HG02588 (cell line): Measurements from ENCODE around the gene NSFL1C.

Experiments used
- ATAC-seq: cut with Tn5 transposase; IDR thresholded peaks from one replicate; pipeline ENCODE4 v1.9.1; 2021; ENCODE audit warnings: mild to moderate bottlenecking, moderate library complexity; ENCODE audit not compliant: unreplicated experiment

The NSFL1C gene

GRCh38 chr20:1486566-1486965 is 19.9 kb upstream of the NSFL1C start:
- no peak for ATAC-seq

DNA sequence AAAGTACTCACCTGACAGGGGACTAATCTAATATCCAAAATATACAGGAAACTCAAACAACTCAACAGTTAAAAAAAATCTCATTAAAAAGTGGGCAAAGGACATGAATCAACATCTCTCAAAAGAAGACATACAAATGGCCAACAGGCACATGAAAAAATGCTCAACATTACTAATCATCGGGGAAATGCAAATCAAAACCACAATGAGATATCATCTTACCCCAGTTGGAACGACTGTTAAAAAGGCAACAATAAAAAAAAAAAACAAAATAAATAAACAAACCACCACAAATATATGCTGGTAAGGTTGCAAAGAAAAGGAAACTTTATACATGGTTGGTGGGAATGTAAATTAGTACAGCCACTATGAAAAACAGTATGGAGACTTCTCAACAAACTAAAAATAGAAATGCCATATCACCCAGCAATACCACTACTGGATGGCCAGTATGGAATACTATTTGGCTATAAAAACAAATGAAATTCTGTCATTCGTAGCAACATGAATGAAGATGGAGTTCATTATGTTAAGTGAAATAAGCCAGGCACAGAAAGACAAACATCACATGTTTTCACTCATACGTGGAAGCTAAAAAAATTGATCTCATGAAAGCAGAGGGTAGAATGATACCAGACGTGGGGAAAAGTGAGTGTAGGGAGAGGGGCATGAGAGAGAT is 17.9 kb upstream of the NSFL1C start:
- ATAC-seq: no peak

GRCh38 chr20:1479831-1480595 is 13.4 kb upstream of the NSFL1C start:
- ATAC-seq: no peak

DNA sequence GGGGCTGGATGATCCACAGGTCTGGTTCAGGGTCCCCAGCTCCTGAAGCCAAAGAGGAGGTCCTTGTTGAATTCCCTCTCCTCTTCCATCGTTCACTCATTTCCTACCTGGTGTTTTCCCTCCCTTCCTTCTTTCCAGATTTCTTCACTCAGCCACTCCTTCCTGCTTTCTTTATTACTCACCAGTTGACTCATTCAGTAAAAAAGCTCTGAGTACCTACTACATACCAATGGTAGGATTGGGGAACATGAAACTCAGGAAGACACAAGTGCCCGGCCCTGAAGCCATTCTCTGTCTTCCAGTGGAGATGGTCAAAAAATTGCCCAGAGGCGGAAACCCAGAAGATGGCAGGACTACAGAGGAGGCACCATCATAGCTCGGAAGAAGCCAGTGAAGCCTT is 11.9 kb upstream of the NSFL1C start:
- no peak for ATAC-seq

- ATAC-seq: no peak
Observed at GRCh38 chr20:1477896-1478490, 11.3 kb upstream of the NSFL1C start.

DNA sequence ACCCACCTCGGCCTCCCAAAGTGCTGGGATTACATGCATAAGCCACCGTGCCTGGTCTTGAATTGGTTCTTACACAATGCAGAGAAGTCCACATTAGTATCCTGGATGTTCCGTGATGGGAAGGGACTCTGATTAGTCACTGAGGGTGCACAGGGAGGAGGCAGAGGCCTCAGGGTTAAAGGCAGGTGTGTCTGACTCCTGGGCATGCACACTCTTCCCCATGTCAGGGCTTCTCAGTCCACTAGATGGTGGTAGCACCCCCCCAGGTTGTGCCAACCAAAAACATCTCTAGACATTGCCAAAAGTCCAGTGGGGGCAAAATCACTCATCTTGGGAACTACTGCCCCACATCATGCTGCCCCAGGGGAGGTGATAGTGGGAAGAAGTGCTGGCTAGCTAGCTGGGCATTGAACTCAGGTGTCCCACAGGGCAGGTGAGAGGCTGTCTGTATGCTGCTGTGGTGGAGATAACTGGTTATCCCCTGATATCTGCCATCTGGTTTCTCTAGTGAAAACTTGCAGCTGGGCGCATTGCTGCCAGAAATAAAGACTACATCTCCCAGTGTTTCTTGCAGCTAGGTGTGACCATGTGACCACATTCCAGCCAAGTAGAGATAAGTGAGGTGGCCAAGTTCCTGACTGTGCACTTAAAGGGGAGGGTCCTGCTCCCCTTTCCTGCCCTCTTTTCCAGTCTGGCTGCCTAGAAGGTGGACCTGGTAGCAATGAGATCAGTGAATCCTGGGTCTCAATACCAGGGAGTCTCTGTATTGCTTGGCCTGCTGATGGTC is 8.4 kb upstream of the NSFL1C start:
- ATAC-seq: no peak

GRCh38 chr20:1474325-1474724 is 7.7 kb upstream of the NSFL1C start:
- no peak for ATAC-seq

DNA sequence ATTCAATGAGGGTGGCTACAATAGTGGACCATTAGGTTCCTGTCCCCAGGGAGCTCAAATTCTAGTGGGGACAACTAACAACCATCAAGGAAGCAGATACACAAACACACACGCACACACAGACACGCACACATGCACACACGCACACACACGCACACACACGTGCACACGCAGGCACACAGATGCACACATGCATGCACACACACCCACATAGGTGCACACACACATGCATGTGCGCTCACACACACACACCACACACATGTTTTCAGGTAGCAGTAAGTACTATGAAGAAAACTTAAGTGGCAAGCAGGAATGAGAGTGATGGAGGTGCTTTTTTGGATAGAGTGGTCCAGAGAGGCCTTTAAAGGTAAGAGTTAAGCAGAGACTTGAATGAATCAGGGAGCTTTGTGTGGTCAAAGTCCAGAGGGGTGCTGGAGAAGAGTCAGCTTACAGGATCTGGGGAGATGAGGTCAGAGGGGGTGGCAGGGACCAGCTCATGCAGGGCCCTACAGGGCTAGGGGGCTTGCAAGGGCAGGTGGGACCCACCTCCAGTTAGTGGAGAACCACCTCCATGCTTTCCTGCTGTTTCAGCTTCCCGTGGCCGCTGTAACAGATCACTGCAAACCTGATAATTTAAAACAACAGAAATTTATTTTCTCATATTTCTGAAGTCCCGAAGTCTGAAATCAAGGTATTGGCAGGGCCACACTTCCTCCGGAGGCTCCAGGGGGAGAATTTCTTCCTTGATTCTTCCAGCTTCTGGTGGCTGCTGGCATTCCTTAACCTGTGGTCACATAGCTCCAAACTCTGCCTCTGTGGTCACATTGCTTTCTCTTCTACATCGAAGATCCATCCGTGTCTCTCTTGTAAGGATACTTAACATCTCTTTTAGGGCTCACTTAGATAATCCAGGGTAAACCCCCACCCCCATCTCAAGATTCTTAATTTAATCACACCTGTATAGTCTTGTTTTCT is 6.9 kb upstream of the NSFL1C start:
- no peak for ATAC-seq

DNA sequence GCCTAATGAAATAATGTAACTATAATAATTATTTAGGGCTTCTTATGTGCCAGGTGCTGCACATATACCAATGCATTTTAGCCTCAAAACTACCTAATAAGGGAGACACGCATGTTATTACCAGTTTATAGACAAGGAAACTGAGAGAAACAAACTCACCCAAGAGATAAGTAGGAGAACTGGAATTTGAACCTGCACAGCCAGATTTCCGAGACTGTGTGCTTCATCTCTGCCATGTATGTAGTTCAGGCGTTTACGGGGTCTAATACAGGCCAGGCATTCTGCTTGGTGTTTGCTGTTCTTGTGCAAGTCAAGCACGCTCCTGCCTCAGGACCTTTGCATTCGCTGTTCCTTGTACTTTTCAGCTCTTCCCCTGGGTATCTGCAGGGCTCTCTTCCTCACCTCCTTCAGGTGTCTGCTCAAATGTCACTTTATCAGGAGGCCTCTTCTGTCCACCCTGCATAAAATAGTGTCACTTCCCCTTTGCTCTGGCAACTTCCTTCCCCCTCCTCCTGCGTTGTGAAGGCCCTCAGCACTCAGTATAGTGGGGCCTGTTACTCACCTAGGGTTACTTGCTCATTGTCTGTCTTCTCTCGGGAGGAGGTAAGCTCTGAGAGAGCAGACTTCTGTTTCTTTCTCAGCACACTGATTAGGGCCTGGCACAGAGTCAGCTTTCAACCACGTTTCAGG is 6.1 kb upstream of the NSFL1C start:
- no peak for ATAC-seq

DNA sequence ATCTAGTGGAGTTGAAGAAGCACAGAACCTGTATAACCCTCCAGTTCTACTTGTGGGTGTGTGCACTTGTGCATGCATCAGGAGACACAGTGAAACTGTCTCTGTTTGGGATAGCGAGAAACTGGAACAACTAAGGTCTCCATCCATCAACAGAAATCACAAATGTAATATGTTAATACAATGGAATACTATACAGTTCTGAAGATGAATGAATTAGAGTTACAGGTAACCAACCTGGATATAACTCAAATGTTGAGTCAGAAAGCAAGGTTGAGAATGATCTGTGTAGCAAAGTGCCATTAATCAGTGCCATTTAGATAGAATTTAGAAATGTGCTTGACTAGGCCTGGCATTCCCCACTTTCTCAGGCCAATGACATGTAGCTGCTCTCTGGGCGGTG is 4.6 kb upstream of the NSFL1C start:
- no peak for ATAC-seq

DNA sequence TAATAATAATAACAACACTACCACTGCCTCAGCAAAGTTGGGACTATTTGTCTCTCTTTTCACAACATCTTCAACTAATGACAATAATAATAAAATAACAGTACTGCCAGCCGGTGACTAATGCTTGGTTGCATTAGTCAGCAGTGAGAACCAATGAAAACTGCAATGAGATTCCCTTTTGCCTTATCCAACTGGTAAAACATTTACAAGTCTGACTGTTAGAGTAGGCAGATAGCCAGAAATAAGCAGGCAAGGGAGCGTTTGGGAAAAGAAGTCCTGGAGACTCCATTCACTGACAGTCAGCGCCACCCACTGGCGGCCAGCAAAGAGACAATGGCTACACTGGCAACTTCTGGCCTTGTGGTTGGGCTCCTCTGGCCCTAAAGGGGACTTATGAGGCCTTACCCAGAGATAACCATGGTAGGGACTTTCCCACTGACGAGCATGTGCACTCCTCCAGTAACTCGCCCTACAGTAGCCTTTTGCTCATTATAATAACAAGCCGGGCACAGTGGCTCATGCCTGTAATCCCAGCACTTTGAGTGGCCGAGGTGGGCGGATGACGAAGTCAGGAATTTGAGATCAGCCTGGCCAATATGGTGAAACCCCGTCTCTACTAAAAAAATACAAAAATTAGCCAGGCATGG is 3.4 kb upstream of the NSFL1C start:
- ATAC-seq: no peak

DNA sequence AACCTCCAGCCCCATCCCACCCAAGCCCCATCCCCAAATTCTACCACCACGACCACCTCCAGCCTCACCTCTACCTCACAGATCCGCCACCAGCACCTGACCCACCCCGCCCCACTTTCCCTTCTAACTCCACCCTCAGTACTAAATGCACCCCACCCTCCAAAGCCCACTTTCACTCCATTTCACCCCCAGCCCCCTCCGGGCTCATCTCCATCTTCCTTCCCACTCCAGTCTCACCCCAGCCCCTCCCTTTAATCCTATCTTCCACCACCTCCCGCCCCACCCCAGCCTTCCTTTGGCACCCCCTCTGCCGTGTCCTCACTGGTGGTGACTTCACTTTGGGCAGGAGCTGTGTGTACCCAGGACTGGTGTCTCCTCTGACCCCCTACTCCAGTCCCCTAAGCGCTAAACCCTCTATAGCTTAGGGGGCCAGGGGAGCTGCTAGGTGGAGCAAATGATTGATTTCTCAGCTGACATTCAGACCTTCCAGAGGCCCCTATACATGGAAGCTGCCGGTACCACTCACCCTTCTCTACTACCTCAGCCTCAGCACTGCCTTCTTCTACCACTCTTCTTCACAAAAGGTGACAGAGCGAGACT is 2.8 kb upstream of the NSFL1C start:
- no peak for ATAC-seq

DNA sequence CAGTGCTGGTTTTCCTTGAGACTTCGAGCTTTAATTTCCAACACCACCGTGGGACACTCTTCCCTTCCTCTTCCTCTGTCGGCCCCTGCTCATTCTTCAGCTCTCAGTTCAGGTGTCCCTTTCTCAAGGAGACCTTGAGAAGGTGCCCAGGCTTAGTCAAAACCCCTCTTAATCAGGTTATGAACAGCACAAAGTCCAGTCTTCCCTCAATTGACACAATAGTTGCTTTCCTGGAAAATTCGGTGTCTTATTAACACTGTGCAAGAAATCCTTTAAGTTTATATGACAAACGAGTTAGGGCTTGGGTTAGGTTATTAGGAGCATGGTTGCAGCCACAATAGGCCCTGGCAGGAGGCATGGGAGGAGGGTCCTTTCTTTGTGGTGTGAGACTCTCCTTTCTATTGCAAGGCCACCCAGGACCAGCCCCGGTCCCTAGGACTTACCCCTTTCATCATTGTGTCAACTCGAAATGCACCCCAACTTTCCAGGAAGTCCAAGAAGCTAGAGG is 1.5 kb upstream of the NSFL1C start:
- ATAC-seq: no peak

- ATAC-seq: no peak
Observed at GRCh38 chr20:1467355-1468116, 887 bp upstream of the NSFL1C start.

DNA sequence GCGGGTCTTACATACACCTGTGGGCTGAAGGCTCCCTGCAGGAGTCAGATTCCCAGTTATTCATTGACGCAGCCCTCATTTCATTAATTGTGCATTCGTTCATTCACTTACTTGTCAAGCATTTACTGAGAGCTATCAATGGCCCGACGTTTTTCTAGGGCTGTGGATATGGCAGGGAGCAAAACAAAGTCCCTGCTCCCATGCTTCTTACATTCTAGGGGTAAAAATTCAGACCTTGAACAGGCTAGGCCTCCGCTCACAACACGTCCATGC is 369 bp upstream of the NSFL1C start:
- ATAC-seq: no peak

GRCh38 chr20:1465470-1466210 is 1.0 kb downstream of the NSFL1C start:
- ATAC-seq: no peak

DNA sequence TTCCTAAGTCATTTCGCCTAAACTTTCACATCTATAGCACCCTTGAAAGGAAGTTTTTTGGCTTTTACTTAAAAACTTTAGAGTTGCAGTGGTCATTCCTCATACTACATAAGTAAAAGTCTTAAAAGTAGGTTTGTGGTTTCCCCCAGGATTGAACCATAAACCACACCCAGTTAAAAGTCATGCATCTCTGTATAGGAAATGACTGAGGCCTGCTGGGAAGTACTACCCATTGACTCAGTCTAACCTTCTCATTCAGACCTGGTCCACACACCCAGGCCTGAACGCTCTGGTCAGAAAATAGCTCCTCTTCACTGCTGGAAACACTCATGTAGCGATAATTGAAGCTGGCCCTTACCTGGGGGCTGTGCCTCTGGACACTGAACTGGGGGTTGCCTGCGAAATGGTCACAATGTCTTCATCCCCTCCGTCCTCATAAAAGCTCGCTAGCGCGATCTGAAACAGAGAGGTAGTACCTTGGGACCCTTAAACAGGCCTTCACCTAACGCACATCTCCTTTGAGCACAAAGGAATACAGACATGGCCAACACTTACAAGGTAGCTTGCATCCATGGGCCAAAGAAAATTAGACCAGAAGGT is 2.6 kb downstream of the NSFL1C start:
- no peak for ATAC-seq
